Trophoblast cell (in vitro differentiated cells and primary cell): ENCODE results near the gene CTDSPL.

Source experiments
- DNase-seq, 2 donors: peaks; one replicate each; pipeline ENCODE4 v3.0.0-alpha.2; 2016
- H2AFZ ChIP-seq: 2 replicates; pipeline ENCODE4 v1.6.1; 2013; ENCODE audit warnings: low read length, moderate library complexity, mild to moderate bottlenecking; ENCODE audit not compliant: insufficient read depth, poor library complexity
- H2AK5ac ChIP-seq: 2 replicates; pipeline ENCODE4 v1.6.1; 2013; ENCODE audit warnings: mild to moderate bottlenecking, low read length
- H2BK120ac ChIP-seq: 2 replicates; pipeline ENCODE4 v1.6.1; 2013; ENCODE audit warnings: low read length, mild to moderate bottlenecking, moderate library complexity; ENCODE audit not compliant: insufficient read depth, poor library complexity
- H2BK12ac ChIP-seq: 2 replicates; pipeline ENCODE4 v1.6.1; 2013; ENCODE audit warnings: mild to moderate bottlenecking, low read length, moderate library complexity
- H2BK5ac ChIP-seq: 2 replicates; pipeline ENCODE4 v1.6.1; 2013; ENCODE audit warnings: low read length, low read depth, moderate library complexity, mild to moderate bottlenecking; ENCODE audit not compliant: poor library complexity
- H3K14ac ChIP-seq: 2 replicates; pipeline ENCODE4 v1.6.1; 2013; ENCODE audit warnings: mild to moderate bottlenecking, low read length
- H3K18ac ChIP-seq: 2 replicates; pipeline ENCODE4 v1.6.1; 2013; ENCODE audit warnings: mild to moderate bottlenecking, low read length
- H3K23ac ChIP-seq: 2 replicates; pipeline ENCODE4 v1.6.1; 2013; ENCODE audit warnings: low read length
- H3K27ac ChIP-seq: 2 replicates; pipeline ENCODE4 v1.5.1; 2013; ENCODE audit warnings: low read depth, mild to moderate bottlenecking, inconsistent platforms, low read length, moderate library complexity
- H3K27me3 ChIP-seq: 2 replicates; pipeline ENCODE4 v1.6.1; 2013; ENCODE audit warnings: inconsistent platforms, mild to moderate bottlenecking, low read length, moderate library complexity; ENCODE audit not compliant: insufficient read depth
- H3K36me3 ChIP-seq, 2 experiments: 1 replicate in 1 of 2; 2 replicates in 1 of 2; pipeline ENCODE4 v1.6.1; 2013; ENCODE audit warnings: low read length in 2 of 2, mild to moderate bottlenecking in 2 of 2, moderate library complexity in 1 of 2; ENCODE audit not compliant: insufficient read depth in 2 of 2, control insufficient read depth in 1 of 2
- H3K4ac ChIP-seq: 2 replicates; pipeline ENCODE4 v1.6.1; 2013; ENCODE audit warnings: low read depth, mild to moderate bottlenecking, low read length, moderate library complexity
- H3K4me1 ChIP-seq, 2 experiments: 1 replicate in 1 of 2; 2 replicates in 1 of 2; pipeline ENCODE4 v1.6.1; 2013; ENCODE audit warnings: low read length in 2 of 2, mild to moderate bottlenecking in 2 of 2, moderate library complexity in 1 of 2; ENCODE audit not compliant: insufficient read depth in 2 of 2, control insufficient read depth in 1 of 2
- H3K4me2 ChIP-seq: 2 replicates; pipeline ENCODE4 v1.6.1; 2013; ENCODE audit warnings: inconsistent platforms, mild to moderate bottlenecking, low read length, moderate library complexity
- H3K4me3 ChIP-seq: 2 replicates; pipeline ENCODE4 v1.5.1; 2013; ENCODE audit warnings: mild to moderate bottlenecking, low read depth, low read length, inconsistent platforms
- H3K79me1 ChIP-seq: one replicate; pipeline ENCODE4 v1.6.1; 2013; ENCODE audit warnings: low read length
- H3K79me2 ChIP-seq: 2 replicates; pipeline ENCODE4 v1.6.1; 2013; ENCODE audit warnings: low read length, mild to moderate bottlenecking; ENCODE audit not compliant: control insufficient read depth, insufficient read depth, poor library complexity
- H3K9ac ChIP-seq: 2 replicates; pipeline ENCODE4 v1.6.1; 2013; ENCODE audit warnings: mild to moderate bottlenecking, low read length
- H3K9me3 ChIP-seq: 2 replicates; pipeline ENCODE4 v1.6.1; 2013; ENCODE audit warnings: low read depth, mild to moderate bottlenecking, control low read depth, inconsistent platforms, low read length; ENCODE audit not compliant: insufficient read depth
- H4K12ac ChIP-seq: 2 replicates; pipeline ENCODE4 v1.6.1; 2013; ENCODE audit warnings: low read depth, mild to moderate bottlenecking, low read length, moderate library complexity
- H4K8ac ChIP-seq: 2 replicates; pipeline ENCODE4 v1.6.1; 2013; ENCODE audit warnings: low read depth, mild to moderate bottlenecking, low read length, moderate library complexity
- H4K91ac ChIP-seq: one replicate; pipeline ENCODE4 v1.6.1; 2013; ENCODE audit warnings: low read depth, mild to moderate bottlenecking, low read length, moderate library complexity
- WGBS: extraction: QIAGEN DNeasy Blood & Tissue Kit; methylation state at CpG from one replicate; pipeline ENCODE4 v1.1.7; 2013; ENCODE audit warnings: missing lambda C conversion rate; ENCODE audit not compliant: insufficient read length, insufficient coverage; ENCODE audit errors: extremely low coverage; 5-methylcytosine and 5-hydroxymethylcytosine counted together

Gene CTDSPL

GRCh38 chr3:37852771-37853170 lies 8.9 kb upstream of the CTDSPL start:
- no peak overlapping the region for H2BK12ac ChIP-seq
- no peak overlapping the region for H3K4me3 ChIP-seq
- no peaks in the 10 kb centered on the region for H3K79me1 ChIP-seq
- no peaks in the 10 kb centered on the region for H3K36me3 ChIP-seq
- H3K27ac ChIP-seq, result no peak overlapping the region
- no peak overlapping the region for H3K9ac ChIP-seq
- peaks cover 6% of the 10 kb centered on the region for H3K9me3 ChIP-seq
- H3K4ac ChIP-seq, result no peak overlapping the region
- H2BK5ac ChIP-seq, result no peak overlapping the region
- H4K12ac ChIP-seq, result no peak overlapping the region
- no peak overlapping the region for H2AFZ ChIP-seq
- no peak overlapping the region for H3K18ac ChIP-seq
- WGBS, result no CpG with 5 or more reads among the region's 1 CpG
- H2AK5ac ChIP-seq, result no peak overlapping the region
- no peak overlapping the region for H2BK120ac ChIP-seq
- no peaks in the 10 kb centered on the region for H3K79me2 ChIP-seq
- no peak overlapping the region for H4K8ac ChIP-seq
- no peak overlapping the region for H3K23ac ChIP-seq
- H4K91ac ChIP-seq, result no peak overlapping the region
- no peak for DNase-seq
- H3K14ac ChIP-seq, result no peak overlapping the region
- H3K4me2 ChIP-seq, result no peak overlapping the region
- no peaks in the 10 kb centered on the region for H3K27me3 ChIP-seq
- H3K4me1 ChIP-seq, result peaks cover 2 to 7% of the 10 kb centered on the region in 2 experiments

- Histone ChIP-seq H4K8ac (no peak overlapping the region), H3K18ac (no peak overlapping the region), H3K23ac (no peak overlapping the region), H3K27me3 (no peaks in the 10 kb centered on the region), H4K12ac (no peak overlapping the region), H3K27ac (no peak overlapping the region), H3K4ac (no peak overlapping the region), H3K36me3 (no peaks in the 10 kb centered on the region), H4K91ac (no peak overlapping the region), H2AK5ac (no peak overlapping the region), H3K79me2 (no peaks in the 10 kb centered on the region), H3K9me3 (peaks cover 6% of the 10 kb centered on the region), H2BK12ac (no peak overlapping the region), H3K4me3 (no peak overlapping the region), H3K4me2 (no peak overlapping the region), H2BK5ac (no peak overlapping the region), H3K14ac (no peak overlapping the region), H3K9ac (no peak overlapping the region), H3K4me1 (peaks cover 2 to 7% of the 10 kb centered on the region in 2 experiments), H2BK120ac (no peak overlapping the region), H3K79me1 (no peaks in the 10 kb centered on the region), H2AFZ (no peak overlapping the region)
- DNase-seq, result no peak
- WGBS, result no CpG with 5 or more reads among the region's 11 CpGs
Observed at GRCh38 chr3:37853691-37854413, 7.8 kb upstream of the CTDSPL start.

DNA sequence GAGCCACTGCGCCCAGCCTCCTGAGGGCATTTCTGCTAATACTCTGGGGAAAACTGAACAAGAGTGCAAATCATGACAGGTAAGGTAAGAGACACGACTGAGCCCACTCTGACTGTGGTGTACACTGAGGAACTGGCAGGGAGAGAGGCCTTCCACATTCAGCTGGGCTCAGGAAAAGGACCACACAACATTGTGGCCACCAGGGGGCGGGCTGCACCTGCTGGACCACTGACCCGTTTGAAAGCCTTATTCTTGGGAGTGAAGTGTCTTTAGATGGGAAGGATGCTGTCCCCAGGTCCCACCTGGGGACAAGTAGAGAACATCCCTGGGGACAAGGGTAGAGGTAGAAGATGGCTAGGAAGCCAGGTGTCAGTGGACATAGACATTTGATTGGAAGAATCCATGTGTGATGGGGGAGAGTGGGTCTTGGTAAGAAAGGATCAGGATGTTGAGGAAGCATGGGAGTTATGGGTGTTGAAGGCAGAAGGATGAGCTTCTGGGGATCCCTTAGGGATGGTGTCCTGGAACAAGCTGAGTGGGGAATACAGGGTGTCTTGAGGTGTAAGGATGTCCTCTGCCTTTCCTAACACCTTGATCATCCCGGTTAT lies 6.2 kb upstream of the CTDSPL start:
- Histone ChIP-seq H2AFZ (no peak overlapping the region), H2AK5ac (no peak overlapping the region), H2BK120ac (no peak overlapping the region), H3K79me1 (no peaks in the 10 kb centered on the region), H3K4me3 (no peak overlapping the region), H2BK5ac (no peak overlapping the region), H4K8ac (no peak overlapping the region), H3K14ac (no peak overlapping the region), H3K4me2 (no peak overlapping the region), H4K12ac (no peak overlapping the region), H3K9ac (no peak overlapping the region), H4K91ac (no peak overlapping the region), H3K79me2 (no peaks in the 10 kb centered on the region), H3K27me3 (no peaks in the 10 kb centered on the region), H3K9me3 (peaks cover 2% of the 10 kb centered on the region), H3K4me1 (peaks cover 4 to 8% of the 10 kb centered on the region in 2 experiments), H3K27ac (no peak overlapping the region), H3K36me3 (no peaks in the 10 kb centered on the region), H2BK12ac (no peak overlapping the region), H3K23ac (no peak overlapping the region), H3K18ac (no peak overlapping the region), H3K4ac (no peak overlapping the region)
- no CpG with 5 or more reads among the region's 5 CpGs for WGBS
- peak; percentile 79 to 85 for DNase-seq

GRCh38 chr3:37856381-37856780 lies 5.3 kb upstream of the CTDSPL start:
- H3K4me1 ChIP-seq, result peaks cover 9 to 15% of the 10 kb centered on the region in 2 experiments
- no peak overlapping the region for H2AFZ ChIP-seq
- peaks cover 2% of the 10 kb centered on the region for H3K9me3 ChIP-seq
- no peak overlapping the region for H2BK12ac ChIP-seq
- no CpG with 5 or more reads among the region's 2 CpGs for WGBS
- no peak overlapping the region for H3K27ac ChIP-seq
- no peak overlapping the region for H3K23ac ChIP-seq
- no peak overlapping the region for H2BK5ac ChIP-seq
- no peak overlapping the region for H4K8ac ChIP-seq
- H3K18ac ChIP-seq, result no peak overlapping the region
- H4K91ac ChIP-seq, result no peak overlapping the region
- H4K12ac ChIP-seq, result no peak overlapping the region
- DNase-seq, result no peak
- no peak overlapping the region for H3K4me2 ChIP-seq
- no peaks in the 10 kb centered on the region for H3K36me3 ChIP-seq
- H3K14ac ChIP-seq, result no peak overlapping the region
- no peak overlapping the region for H3K4me3 ChIP-seq
- H3K79me1 ChIP-seq, result peaks cover 7% of the 10 kb centered on the region
- no peak overlapping the region for H3K4ac ChIP-seq
- no peak overlapping the region for H2BK120ac ChIP-seq
- H3K79me2 ChIP-seq, result peaks cover 6% of the 10 kb centered on the region
- no peaks in the 10 kb centered on the region for H3K27me3 ChIP-seq
- H3K9ac ChIP-seq, result no peak overlapping the region
- no peak overlapping the region for H2AK5ac ChIP-seq
